GM19324 (cell line): ENCODE measurements around the gene HAPSTR1.

Experiments
- ATAC-seq: cut with Tn5 transposase; IDR thresholded peaks from one replicate; pipeline ENCODE4 v1.9.1; 2021; ENCODE audit warnings: mild to moderate bottlenecking, moderate library complexity; ENCODE audit not compliant: unreplicated experiment, low FRiP score

The HAPSTR1 gene

GRCh38 chr16:9118170-9118569 is 26.7 kb downstream of the HAPSTR1 start:
- ATAC-seq, result no peak

GRCh38 chr16:9119795-9120194 is 28.4 kb downstream of the HAPSTR1 start:
- ATAC-seq, result no peak

GRCh38 chr16:9122342-9122741 is 30.9 kb downstream of the HAPSTR1 start:
- no peak for ATAC-seq

- no peak for ATAC-seq
Observed at GRCh38 chr16:9122969-9123368, 31.5 kb downstream of the HAPSTR1 start.

GRCh38 chr16:9123401-9123800 is 32.0 kb downstream of the HAPSTR1 start:
- no peak for ATAC-seq

- ATAC-seq, result no peak
Observed at GRCh38 chr16:9123871-9124270, 32.4 kb downstream of the HAPSTR1 start.

- ATAC-seq, result no peak
Observed at GRCh38 chr16:9124444-9124843, 33.0 kb downstream of the HAPSTR1 start.

GRCh38 chr16:9124908-9125584 is 33.6 kb downstream of the HAPSTR1 start:
- no peak for ATAC-seq

GRCh38 chr16:9125658-9126505 is 34.4 kb downstream of the HAPSTR1 start:
- ATAC-seq, result no peak

- ATAC-seq, result no peak
Observed at GRCh38 chr16:9126609-9127008, 35.2 kb downstream of the HAPSTR1 start.

GRCh38 chr16:9128346-9129342 is 37.2 kb downstream of the HAPSTR1 start:
- ATAC-seq, result no peak

- no peak for ATAC-seq
Observed at GRCh38 chr16:9134306-9134705, 42.9 kb downstream of the HAPSTR1 start.

GRCh38 chr16:9134739-9135138 is 43.3 kb downstream of the HAPSTR1 start:
- ATAC-seq, result no peak

GRCh38 chr16:9135797-9136196 is 44.4 kb downstream of the HAPSTR1 start:
- peak; percentile 68 for ATAC-seq

GRCh38 chr16:9136596-9136995 is 45.2 kb downstream of the HAPSTR1 start:
- ATAC-seq, result no peak

- ATAC-seq, result no peak
Observed at GRCh38 chr16:9138021-9138680, 46.7 kb downstream of the HAPSTR1 start.

GRCh38 chr16:9138731-9139501 is 47.5 kb downstream of the HAPSTR1 start:
- no peak for ATAC-seq

GRCh38 chr16:9139965-9140364 is 48.5 kb downstream of the HAPSTR1 start:
- no peak for ATAC-seq
